ENCODE results near the gene LPCAT1. TPM values are rescaled to one million over a fixed set of nuclear protein-coding genes. Genes with fewer than 3 reads are reported as not detected.

Gene LPCAT1
- total RNA-seq, 2 experiments from 2014 or later, result 31.2 to 34.1 TPM

DNA sequence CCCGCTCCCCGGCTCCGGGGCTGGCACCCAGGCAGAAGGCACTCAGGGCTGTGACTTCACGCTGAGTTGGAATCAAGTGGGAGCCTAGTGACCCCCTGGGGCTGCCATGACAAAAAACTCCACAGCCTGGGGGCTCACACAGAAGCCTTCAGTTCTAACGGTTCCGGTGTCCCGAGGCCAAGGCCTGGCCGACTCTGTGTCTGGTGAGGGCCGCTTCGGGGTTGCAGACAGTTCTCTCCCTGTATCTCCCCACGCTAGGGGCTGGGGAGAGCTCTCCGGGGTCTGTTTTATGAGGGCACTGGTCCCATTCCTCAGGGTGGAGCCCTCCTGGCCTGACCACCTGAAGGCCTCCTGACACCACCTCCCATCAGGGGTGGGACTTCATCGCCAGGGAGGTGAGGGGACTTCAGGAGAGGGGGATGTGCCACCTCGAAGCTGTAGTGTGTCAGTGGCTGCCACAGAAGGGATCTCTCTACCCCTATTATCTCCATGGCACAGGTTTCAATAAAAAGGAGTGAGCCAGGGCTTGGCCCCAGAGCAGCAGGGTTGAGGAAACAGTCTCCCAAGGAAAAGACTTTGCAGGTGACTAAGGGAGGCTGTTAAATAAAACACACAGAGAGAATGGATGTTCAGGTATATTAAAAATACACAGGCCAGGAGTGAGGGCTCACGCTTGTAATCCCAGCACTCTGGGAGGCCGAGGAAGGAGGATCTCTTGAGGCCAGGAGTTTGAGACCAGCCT lies 77.0 kb downstream of the LPCAT1 start:
- CTCF ChIA-PET, result interaction anchor here (0.6 to 1.0 kb wide), 2 partner anchors 11 to 940 kb away, joined by 4 to 7 read pairs; no protein-coding TSS in a partner anchor
- H3K4me3 Mint-ChIP-seq, result no peak overlapping the region
- peaks cover 54% of the 10 kb centered on the region for H3K27me3 Mint-ChIP-seq (ENCODE audit: low read depth)

DNA sequence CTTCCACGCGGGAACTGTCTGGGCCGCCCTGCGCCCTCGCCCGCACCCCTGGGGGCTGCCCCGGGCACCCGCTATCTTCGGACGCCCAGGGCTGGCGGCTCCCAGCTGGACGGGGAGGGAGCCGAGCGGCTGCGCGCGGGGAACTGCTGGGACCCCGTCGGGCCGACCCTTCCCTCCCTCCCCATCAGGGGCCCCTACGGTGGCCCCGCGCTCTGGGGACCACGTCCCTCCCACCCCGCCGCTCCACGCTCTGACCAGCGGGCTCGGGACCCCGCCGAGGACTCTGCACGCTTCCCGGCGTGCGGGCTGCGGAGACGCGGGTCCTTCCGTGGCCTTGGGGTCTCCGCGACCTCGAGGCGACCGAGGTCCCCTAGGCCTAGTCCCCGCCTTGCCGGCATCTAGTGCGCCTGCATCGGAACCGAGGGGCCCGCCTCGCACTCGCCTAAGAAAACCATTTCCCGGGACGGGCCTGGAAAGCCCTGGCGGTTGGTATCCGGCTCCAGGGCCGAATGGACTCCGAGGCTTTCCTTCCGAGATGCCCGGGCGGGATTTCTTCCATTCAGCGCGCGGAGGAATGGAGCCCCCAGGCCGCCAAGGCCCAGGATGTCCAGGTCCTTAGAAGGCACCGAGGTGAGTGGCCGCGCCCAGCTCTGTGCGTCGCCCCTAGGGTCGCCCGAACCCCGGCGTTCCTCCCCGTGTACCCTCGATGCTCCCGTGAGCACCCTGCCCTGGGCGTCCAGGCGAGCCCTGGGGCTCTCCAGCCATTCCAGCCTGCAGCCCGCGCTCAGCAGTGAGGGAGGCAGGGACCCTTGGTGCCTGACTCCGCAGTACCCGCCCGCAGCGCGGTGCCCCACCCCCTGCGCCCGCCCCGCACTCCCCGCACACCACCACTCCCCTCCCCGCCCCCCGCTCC lies 77.8 kb downstream of the LPCAT1 start:
- Mint-ChIP-seq H3K27ac (no peak overlapping the region), H3K27me3 (ENCODE audit: low read depth) (peaks cover 51% of the 10 kb centered on the region), H3K9me3 (no peaks in the 10 kb centered on the region), H3K4me1 (ENCODE audit: low read depth) (peaks cover 5% of the 10 kb centered on the region), H3K36me3 (ENCODE audit: low read depth) (no peaks in the 10 kb centered on the region), H3K4me3 (no peak overlapping the region)
- intact Hi-C loops (cut with micrococcal nuclease), result no loop called here
- CTCF ChIA-PET, result no interaction called here
- DNase-seq, result no peak

More for the DNA sequence above, 77.0 kb downstream of the LPCAT1 start:
- Mint-ChIP-seq H3K27ac (no peak overlapping the region), H3K9me3 (no peaks in the 10 kb centered on the region), H3K36me3 (ENCODE audit: low read depth) (no peaks in the 10 kb centered on the region), H3K4me1 (ENCODE audit: low read depth) (peaks cover 5% of the 10 kb centered on the region)
- intact Hi-C loops (cut with micrococcal nuclease), result no loop called here
- no peak for DNase-seq

DNA sequence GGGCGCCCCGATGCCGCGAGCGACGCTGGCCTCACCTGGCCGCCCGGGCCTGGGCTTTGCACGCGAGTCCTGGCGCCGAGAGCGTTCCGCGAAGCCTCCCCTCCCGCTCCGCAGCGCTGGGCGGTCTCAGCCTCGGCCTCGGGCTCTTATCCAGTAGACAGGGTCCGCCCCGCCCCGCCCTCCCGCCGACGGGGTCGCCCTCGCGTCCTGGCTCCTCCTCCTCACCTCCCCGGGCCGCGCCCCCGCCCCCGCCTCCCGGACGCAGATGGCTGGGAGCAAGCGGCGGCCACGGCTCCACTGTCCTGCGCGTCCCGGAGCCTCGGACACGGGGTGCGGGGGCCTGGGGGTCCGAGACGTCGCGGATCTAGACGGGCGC lies 78.5 kb downstream of the LPCAT1 start, which contains the start of gene SLC6A3:
TSS of gene SLC6A3 (minus strand) at position 128 of the 376 bp plus-strand sequence. CDS start 2,243 bp downstream, outside the sequence.
- no peak within 1 kb of the TSS for H3K27ac Mint-ChIP-seq
- intact Hi-C loops (cut with micrococcal nuclease), result no loop called here
- no peak within 1 kb of the TSS for H3K4me3 Mint-ChIP-seq
- H3K4me1 Mint-ChIP-seq (ENCODE audit: low read depth), result peaks cover 5% of the 10 kb centered on the region
- DNase-seq, result no peak
- CTCF ChIA-PET, result no interaction called here
- H3K9me3 Mint-ChIP-seq, result peaks cover 3% of the 10 kb centered on the region
- H3K36me3 Mint-ChIP-seq (ENCODE audit: low read depth), result no peaks in the 10 kb centered on the region
- H3K27me3 Mint-ChIP-seq (ENCODE audit: low read depth), result peaks cover 51% of the 10 kb centered on the region

DNA sequence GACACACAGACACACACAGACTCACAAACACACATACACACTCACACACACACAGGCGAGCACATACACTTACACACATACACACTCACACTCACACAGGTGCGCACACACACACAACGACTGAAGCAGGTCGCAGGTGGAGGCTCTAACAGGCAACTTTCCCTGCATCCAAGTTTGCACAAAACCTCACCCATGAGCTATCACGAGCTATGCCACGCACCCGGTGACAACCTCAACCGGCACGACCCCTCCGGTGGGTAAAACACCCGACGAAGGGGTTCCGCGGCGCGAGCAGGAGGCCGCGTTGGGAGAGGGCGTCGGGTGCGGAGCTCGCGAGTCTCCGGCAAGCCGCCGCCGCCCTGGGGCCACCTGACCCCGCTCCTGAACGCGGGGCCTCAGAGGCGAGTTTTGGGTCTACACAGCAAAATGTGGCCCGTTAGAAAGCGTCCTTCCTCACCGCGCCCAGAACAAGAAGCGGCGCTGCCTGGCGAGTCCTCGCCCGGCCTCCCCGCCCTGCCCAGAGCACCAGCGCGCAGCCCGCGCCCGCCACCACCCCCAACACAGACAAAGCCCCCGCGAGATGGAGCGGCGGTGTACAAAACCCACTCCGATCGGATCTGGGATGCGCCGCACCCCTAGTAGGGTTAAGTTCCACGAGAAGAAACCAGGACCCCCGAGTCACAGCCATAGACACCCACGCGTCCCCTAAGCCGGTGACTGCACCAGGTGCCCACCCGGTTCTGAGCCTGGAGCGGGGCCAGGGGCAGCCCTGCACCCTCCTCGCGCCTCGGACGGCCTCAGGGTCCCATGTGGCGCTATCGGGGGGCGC lies 79.2 kb downstream of the LPCAT1 start:
- no peak overlapping the region for H3K4me3 Mint-ChIP-seq
- no peak for DNase-seq

DNA sequence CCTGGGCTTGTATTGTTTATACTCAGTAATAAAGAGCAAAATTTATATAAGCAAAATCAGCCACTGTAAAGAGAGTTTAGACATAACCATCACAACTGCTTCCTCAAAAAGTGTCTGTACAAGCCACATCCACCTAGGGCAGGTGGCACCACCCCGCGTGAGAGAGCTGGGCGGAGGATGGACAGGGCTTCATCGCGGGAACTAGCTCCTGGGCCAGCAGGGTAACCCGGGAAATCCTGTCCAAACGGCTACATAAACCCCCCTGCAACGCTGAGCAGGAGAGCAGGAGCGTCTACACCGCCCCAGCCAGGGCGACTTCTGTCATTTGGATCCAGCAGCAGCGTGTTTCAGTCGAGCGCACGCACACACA lies 79.8 kb downstream of the LPCAT1 start:
- peaks cover 52% of the 10 kb centered on the region for H3K27me3 Mint-ChIP-seq (ENCODE audit: low read depth)
- H3K9me3 Mint-ChIP-seq, result peaks cover 7% of the 10 kb centered on the region
- H3K4me3 Mint-ChIP-seq, result no peak overlapping the region
- CTCF ChIA-PET, result no interaction called here
- H3K27ac Mint-ChIP-seq, result no peak overlapping the region
- DNase-seq, result no peak
- intact Hi-C loops (cut with micrococcal nuclease), result no loop called here
- peaks cover 5% of the 10 kb centered on the region for H3K4me1 Mint-ChIP-seq (ENCODE audit: low read depth)
- H3K36me3 Mint-ChIP-seq (ENCODE audit: low read depth), result no peaks in the 10 kb centered on the region

More for the DNA sequence above, 79.2 kb downstream of the LPCAT1 start:
- intact Hi-C loops (cut with micrococcal nuclease), result no loop called here
- CTCF ChIA-PET, result no interaction called here
- Mint-ChIP-seq H3K4me1 (ENCODE audit: low read depth) (peaks cover 5% of the 10 kb centered on the region), H3K36me3 (ENCODE audit: low read depth) (no peaks in the 10 kb centered on the region), H3K9me3 (peaks cover 7% of the 10 kb centered on the region), H3K27me3 (ENCODE audit: low read depth) (peaks cover 54% of the 10 kb centered on the region), H3K27ac (no peak overlapping the region)

DNA sequence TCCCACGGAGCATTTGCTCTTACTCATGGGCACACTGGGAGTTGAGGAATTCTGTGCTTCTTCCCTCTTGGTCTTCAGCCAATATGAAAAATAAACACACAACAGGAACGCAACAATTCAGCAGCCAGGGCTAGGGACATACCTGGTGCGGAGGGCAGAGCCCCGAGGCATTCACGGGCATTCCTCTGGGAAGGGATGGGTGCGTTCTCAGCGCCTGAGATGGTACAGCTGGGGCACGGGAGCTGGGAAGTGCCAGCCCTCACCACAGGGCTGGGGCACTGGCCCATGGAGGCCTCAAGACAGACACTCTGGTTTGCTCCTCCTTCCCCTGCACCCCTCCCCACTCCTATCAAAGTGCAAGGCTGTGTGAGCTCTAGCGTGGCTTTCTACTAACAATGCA lies 80.6 kb downstream of the LPCAT1 start:
- Mint-ChIP-seq H3K9me3 (peaks cover 7% of the 10 kb centered on the region), H3K4me1 (ENCODE audit: low read depth) (peaks cover 5% of the 10 kb centered on the region), H3K4me3 (no peak overlapping the region), H3K36me3 (ENCODE audit: low read depth) (no peaks in the 10 kb centered on the region), H3K27me3 (ENCODE audit: low read depth) (peaks cover 49% of the 10 kb centered on the region), H3K27ac (no peak overlapping the region)
- no peak for DNase-seq
- intact Hi-C loops (cut with micrococcal nuclease), result no loop called here
- CTCF ChIA-PET, result no interaction called here

DNA sequence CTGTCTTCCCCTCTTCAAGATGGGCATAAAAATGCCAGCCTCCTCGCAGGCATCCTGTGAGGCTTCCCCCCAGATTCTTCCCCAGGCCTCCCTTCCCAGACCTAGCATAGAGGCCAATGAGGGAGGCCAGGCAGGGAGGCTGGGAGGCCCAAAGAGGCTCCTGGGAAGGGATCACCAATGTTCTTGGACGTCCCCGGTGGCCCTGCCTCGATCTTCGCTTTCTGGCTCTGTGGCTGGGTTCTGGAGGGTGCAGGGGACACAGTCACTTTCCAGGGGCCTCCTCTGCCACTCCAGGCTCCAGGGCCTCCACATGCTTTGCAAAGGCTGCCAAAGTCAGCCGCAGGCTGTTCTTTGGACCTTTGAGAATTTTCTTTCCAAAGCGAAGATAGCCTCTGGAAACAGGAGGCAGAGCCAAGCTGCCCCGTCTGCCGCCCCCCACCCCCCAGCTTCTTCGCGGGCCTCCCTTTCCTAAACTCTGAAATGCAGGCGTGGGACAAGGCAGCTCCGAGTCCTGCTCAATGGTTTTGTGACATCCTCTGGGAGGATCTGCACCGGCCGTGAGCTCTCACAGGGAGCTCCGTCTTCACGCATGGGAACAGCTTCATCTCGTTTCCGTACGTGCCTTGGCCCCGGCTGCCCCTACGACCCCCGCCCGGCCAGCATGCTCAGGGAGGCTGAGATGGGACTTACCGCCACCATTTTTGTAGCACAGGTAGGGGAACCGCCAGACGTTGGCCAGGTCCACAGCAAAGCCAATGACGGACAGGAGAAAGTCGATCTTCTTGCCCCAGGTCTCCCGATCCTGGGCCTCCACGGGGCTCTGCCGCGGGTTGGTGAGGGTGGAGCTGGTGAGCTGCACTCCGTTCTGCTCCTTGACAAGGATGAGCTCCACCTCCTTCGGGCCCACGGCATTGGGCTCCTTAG lies 81.3 kb downstream of the LPCAT1 start:
- Mint-ChIP-seq H3K27me3 (ENCODE audit: low read depth) (peaks cover 45% of the 10 kb centered on the region), H3K9me3 (peaks cover 7% of the 10 kb centered on the region), H3K27ac (no peak overlapping the region), H3K4me1 (ENCODE audit: low read depth) (peaks cover 5% of the 10 kb centered on the region), H3K4me3 (no peak overlapping the region), H3K36me3 (ENCODE audit: low read depth) (no peaks in the 10 kb centered on the region)
- DNase-seq, result no peak
- CTCF ChIA-PET, result no interaction called here
- intact Hi-C loops (cut with micrococcal nuclease), result no loop called here

DNA sequence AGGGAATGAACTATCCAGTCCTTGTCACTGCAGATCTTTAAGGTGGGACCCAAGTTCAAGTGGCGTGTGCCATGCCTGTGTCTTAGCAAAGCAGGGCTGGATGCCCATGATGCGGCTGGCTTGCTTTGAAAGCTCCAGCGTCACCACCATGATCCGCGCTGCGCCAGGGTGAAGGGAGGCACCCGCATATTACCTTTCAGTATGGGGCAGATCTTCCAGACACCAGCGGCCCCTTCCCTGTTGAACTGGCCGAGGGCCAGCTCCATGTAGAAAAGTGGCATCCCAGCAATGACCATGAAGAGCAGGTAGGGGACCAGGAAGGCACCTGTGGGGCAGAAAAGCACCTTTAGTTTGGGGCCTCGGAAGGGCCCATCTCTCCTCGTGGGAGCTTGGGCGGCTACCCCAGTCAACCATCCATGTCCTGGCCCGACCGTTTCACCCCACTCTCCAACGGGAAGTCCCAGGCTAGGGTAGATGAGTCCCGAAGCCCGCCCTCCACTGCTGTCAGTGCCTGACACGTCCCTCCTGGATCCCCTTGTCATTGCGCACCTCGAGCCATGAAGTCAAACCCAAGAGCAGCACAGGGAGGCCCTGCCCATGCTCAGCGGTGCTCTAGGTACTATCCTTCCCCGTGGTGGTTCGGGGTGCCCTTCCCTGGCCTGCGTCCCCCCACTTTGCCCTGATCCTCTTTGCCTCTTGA lies 82.4 kb downstream of the LPCAT1 start:
- intact Hi-C loops (cut with micrococcal nuclease), result no loop called here
- CTCF ChIA-PET, result no interaction called here
- H3K9me3 Mint-ChIP-seq, result peaks cover 7% of the 10 kb centered on the region
- no peak for DNase-seq
- H3K4me1 Mint-ChIP-seq (ENCODE audit: low read depth), result peaks cover 5% of the 10 kb centered on the region
- H3K27me3 Mint-ChIP-seq (ENCODE audit: low read depth), result peaks cover 34% of the 10 kb centered on the region
- no peak overlapping the region for H3K4me3 Mint-ChIP-seq
- no peaks in the 10 kb centered on the region for H3K36me3 Mint-ChIP-seq (ENCODE audit: low read depth)
- no peak overlapping the region for H3K27ac Mint-ChIP-seq

DNA sequence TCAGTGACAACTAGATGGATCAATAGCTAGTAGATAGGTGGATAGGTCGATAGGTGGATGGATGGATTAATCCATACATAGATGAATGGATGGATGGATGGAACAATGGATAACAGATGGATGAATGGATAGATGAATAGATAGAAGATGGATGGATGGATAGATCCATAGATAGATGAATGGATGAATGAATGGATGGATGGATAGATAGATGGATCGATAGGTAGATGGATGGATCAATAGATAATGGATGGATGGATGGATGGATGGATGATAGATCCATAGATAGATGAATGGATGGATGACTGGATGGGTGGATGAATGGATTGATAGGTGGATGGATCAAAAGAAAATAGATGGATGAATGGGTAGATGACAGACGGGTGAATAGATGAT lies 83.7 kb downstream of the LPCAT1 start:
- H3K27ac Mint-ChIP-seq, result no peak overlapping the region
- peaks cover 7% of the 10 kb centered on the region for H3K9me3 Mint-ChIP-seq
- CTCF ChIA-PET, result interaction anchor here (0.6 kb wide), 1 partner anchor 117 kb away, joined by 5 read pairs; no protein-coding TSS in a partner anchor
- intact Hi-C loops (cut with micrococcal nuclease), result no loop called here
- H3K36me3 Mint-ChIP-seq (ENCODE audit: low read depth), result no peaks in the 10 kb centered on the region
- peaks cover 33% of the 10 kb centered on the region for H3K27me3 Mint-ChIP-seq (ENCODE audit: low read depth)
- H3K4me1 Mint-ChIP-seq (ENCODE audit: low read depth), result peaks cover 5% of the 10 kb centered on the region
- no peak overlapping the region for H3K4me3 Mint-ChIP-seq
- DNase-seq, result no peak

DNA sequence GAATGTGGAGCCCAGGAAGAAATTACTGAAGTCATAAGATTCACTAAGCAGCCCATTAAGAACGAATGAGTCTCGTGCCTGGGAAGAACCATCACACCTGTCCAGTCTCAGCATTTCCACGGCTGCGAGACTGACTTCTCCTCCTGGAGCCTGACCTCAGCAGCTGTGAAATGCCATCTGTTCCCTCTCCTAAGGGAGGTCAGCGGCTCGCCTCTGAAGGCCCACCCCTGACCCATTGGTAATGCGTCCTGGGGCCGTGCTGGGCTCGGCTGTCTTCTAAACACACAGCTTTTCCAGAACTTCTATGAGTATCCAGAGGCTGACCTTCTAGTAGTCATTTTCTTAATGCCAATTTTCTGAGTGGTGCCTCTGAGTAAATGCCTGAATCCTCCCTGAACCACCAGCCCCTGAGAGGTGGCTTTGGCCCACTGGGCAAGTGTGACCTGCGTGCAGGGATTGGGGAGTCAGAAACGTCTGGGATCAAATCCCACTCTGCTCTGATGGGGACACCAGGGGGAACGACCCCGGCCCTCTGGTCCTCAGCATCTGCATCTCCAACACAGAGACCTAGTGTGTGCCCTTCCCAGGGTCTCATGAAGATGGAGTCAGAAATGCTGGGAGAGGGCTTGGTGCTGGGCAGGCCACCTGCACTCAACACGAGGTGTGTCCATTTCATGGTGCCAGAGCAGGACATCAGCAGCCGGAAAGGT lies 84.2 kb downstream of the LPCAT1 start:
- H3K36me3 Mint-ChIP-seq (ENCODE audit: low read depth), result no peaks in the 10 kb centered on the region
- CTCF ChIA-PET, result interaction anchor here (0.6 kb wide), 1 partner anchor 117 kb away, joined by 5 read pairs; no protein-coding TSS in a partner anchor
- H3K27ac Mint-ChIP-seq, result no peak overlapping the region
- H3K4me1 Mint-ChIP-seq (ENCODE audit: low read depth), result peaks cover 5% of the 10 kb centered on the region
- H3K27me3 Mint-ChIP-seq (ENCODE audit: low read depth), result peaks cover 32% of the 10 kb centered on the region
- no peak for DNase-seq
- H3K9me3 Mint-ChIP-seq, result peaks cover 7% of the 10 kb centered on the region
- intact Hi-C loops (cut with micrococcal nuclease), result no loop called here
- H3K4me3 Mint-ChIP-seq, result no peak overlapping the region
